Effector CD8-positive, alpha-beta T cell (primary cell): ENCODE results near the gene IFNL1.
"Not testable (repeated sequence)": the region's sequence is repeated elsewhere in the genome, so short reads cannot be mapped to it uniquely, and the experiment has no call there.

Source experiments
- DNase-seq: peaks from one replicate; lab custom pipeline; 2025; lab: John Stamatoyannopoulos, UW
- total RNA-seq, 4 experiments: gene quantifications; one replicate each; lab custom pipeline; 2026; lab: John Stamatoyannopoulos, UW

IFNL1 gene
- 0 to 0.73 (median 0.05) reads per million in 4 experiments for total RNA-seq

GRCh38 chr19:39296055-39296645 lies at the start of gene IFNL1:
Gene IFNL1, plus strand, starts transcription at chr19:39296407. Its CDS starts 15 bp downstream, at chr19:39296422.
- DNase-seq, result no peak

GRCh38 chr19:39246951-39247669 lies 49.1 kb upstream of the IFNL1 start:
- no peak for DNase-seq

- no peak for DNase-seq
Observed at GRCh38 chr19:39247701-39248664, 48.2 kb upstream of the IFNL1 start.

- no peak for DNase-seq
Observed at GRCh38 chr19:39248806-39249205, 47.4 kb upstream of the IFNL1 start, which contains the start of gene IFNL4. Gene IFNL4, minus strand, starts transcription at chr19:39248856.

GRCh38 chr19:39251081-39251480 lies 45.1 kb upstream of the IFNL1 start:
- no peak for DNase-seq

GRCh38 chr19:39251846-39252245 lies 44.4 kb upstream of the IFNL1 start:
- no peak for DNase-seq

GRCh38 chr19:39252458-39252857 lies 43.7 kb upstream of the IFNL1 start:
- no peak for DNase-seq

- no peak for DNase-seq
Observed at GRCh38 chr19:39253374-39254149, 42.6 kb upstream of the IFNL1 start.

GRCh38 chr19:39254531-39255345 lies 41.5 kb upstream of the IFNL1 start:
- no peak for DNase-seq

- DNase-seq, result no peak
Observed at GRCh38 chr19:39257227-39257626, 39.0 kb upstream of the IFNL1 start.

- DNase-seq, result no peak
Observed at GRCh38 chr19:39261704-39262103, 34.5 kb upstream of the IFNL1 start.

GRCh38 chr19:39262496-39262895 lies 33.7 kb upstream of the IFNL1 start:
- DNase-seq, result no peak

GRCh38 chr19:39263912-39264305 lies 32.3 kb upstream of the IFNL1 start:
- no peak for DNase-seq

GRCh38 chr19:39264306-39265290 lies 31.6 kb upstream of the IFNL1 start:
- no peak for DNase-seq

GRCh38 chr19:39265321-39265916 lies 30.8 kb upstream of the IFNL1 start:
- DNase-seq, result no peak

- not testable (repeated sequence) for DNase-seq
Observed at GRCh38 chr19:39268085-39268484, 28.1 kb upstream of the IFNL1 start, which contains the start of gene IFNL2. Gene IFNL2, plus strand, starts transcription at chr19:39268396. Its CDS starts 173 bp downstream, at chr19:39268569.

- not testable (repeated sequence) for DNase-seq
Observed at GRCh38 chr19:39268531-39269223, 27.5 kb upstream of the IFNL1 start.

GRCh38 chr19:39269369-39269768 lies 26.8 kb upstream of the IFNL1 start:
- DNase-seq, result not testable (repeated sequence)
